ENCODE data around the gene ARHGAP15. TPM values are rescaled to one million over a fixed set of nuclear protein-coding genes. Genes with fewer than 3 reads are reported as not detected.

The ARHGAP15 gene
- total and polyA plus RNA-seq, 4 donors = 3.8 to 17.9 (median 13.2) TPM

GRCh38 chr2:143550500-143550899 is 421.3 kb downstream of the ARHGAP15 start:
- H3K9ac ChIP-seq (ENCODE audit: low read depth in 1 of 2, low read length in 2 of 2) = no peak overlapping the region
- WGBS = 68% methylated on average over 2 of the region's 2 CpGs
- no peaks in the 10 kb centered on the region for H3K9me3 ChIP-seq (ENCODE audit: control insufficient read depth in 4 of 4, low read length in 3 of 4)
- H3K4me3 ChIP-seq (ENCODE audit: low read depth in 1 of 3, low read length in 3 of 3) = no peak overlapping the region
- no peak overlapping the region for H3K27ac ChIP-seq (ENCODE audit: low read depth in 1 of 2, low read length in 2 of 2)
- H3K27me3 ChIP-seq (ENCODE audit: control insufficient read depth in 4 of 4, insufficient read depth in 4 of 4, low read length in 3 of 4) = no peaks in the 10 kb centered on the region
- H3K36me3 ChIP-seq (ENCODE audit: control insufficient read depth in 4 of 4, insufficient read depth in 3 of 4, low read depth in 1 of 4, low read length in 3 of 4) = no peaks in the 10 kb centered on the region
- no peak for TF ChIP-seq MAX (IDR thresholded peaks at IDR 0.05)
- no peak for TF ChIP-seq GABPA (IDR thresholded peaks at IDR 0.05 in 1 of 2, conservative IDR thresholded peaks at IDR 0.05 in 1 of 2)
- no peak for TF ChIP-seq NR2F2 (IDR thresholded peaks at IDR 0.05)
- TF ChIP-seq HNF4A (conservative IDR thresholded peaks at IDR 0.05) = no peak
- TF ChIP-seq TAF1 (conservative IDR thresholded peaks at IDR 0.05) = no peak
- TF ChIP-seq REST (IDR thresholded peaks at IDR 0.05) = no peak
- TF ChIP-seq ATF3 (IDR thresholded peaks at IDR 0.05) = no peak
- no peak for DNase-seq (ENCODE audit: low spot score)
- no peaks in the 10 kb centered on the region for H3K4me1 ChIP-seq (ENCODE audit: control insufficient read depth in 4 of 4, insufficient read depth in 4 of 4, low read length in 3 of 4)

GRCh38 chr2:143551971-143552650 is 422.9 kb downstream of the ARHGAP15 start:
- DNase-seq (ENCODE audit: low spot score) = no peak
- TF ChIP-seq ATF3 (IDR thresholded peaks at IDR 0.05) (no peak), REST (IDR thresholded peaks at IDR 0.05) (no peak)
- Histone ChIP-seq H3K36me3 (ENCODE audit: control insufficient read depth in 4 of 4, insufficient read depth in 3 of 4, low read depth in 1 of 4, low read length in 3 of 4) (no peaks in the 10 kb centered on the region), H3K4me3 (ENCODE audit: low read depth in 1 of 3, low read length in 3 of 3) (no peak overlapping the region), H3K9ac (ENCODE audit: low read depth in 1 of 2, low read length in 2 of 2) (no peak overlapping the region), H3K4me1 (ENCODE audit: control insufficient read depth in 4 of 4, insufficient read depth in 4 of 4, low read length in 3 of 4) (no peaks in the 10 kb centered on the region), H3K27ac (ENCODE audit: low read depth in 1 of 2, low read length in 2 of 2) (no peak overlapping the region), H3K27me3 (ENCODE audit: control insufficient read depth in 4 of 4, insufficient read depth in 4 of 4, low read length in 3 of 4) (no peaks in the 10 kb centered on the region), H3K9me3 (ENCODE audit: control insufficient read depth in 4 of 4, low read length in 3 of 4) (no peaks in the 10 kb centered on the region)
- 81% methylated on average over 9 of the region's 9 CpGs for WGBS

Measured in liver (tissue), 9 donors.